ENCODE measurements around the gene LRP2. TPM values are rescaled to one million over a fixed set of nuclear protein-coding genes. Genes with fewer than 3 reads are reported as not detected.

The LRP2 gene
- total RNA-seq, 1 donor from 2014 or later = 0.28 TPM

- Mint-ChIP-seq H3K4me1 (peaks cover 34% of the 10 kb centered on the region), H3K27ac (peak overlapping the region; percentile 93)
- intact Hi-C loops (cut with micrococcal nuclease) = loop anchor here (5.0 to 10.0 kb wide), 4 partner anchors 114 to 1454 kb away; partner anchors contain the start of genes BBS5, GAD1 and PPIG
These were observed 1.3 kb upstream of the LRP2 start for GRCh38 chr2:169363560-169364150.

GRCh38 chr2:169362894-169363559 lies 693 bp upstream of the LRP2 start:
- Mint-ChIP-seq H3K4me3 (peak overlapping the region; percentile 85), H3K36me3 (ENCODE audit: low read depth) (no peaks in the 10 kb centered on the region), H3K9me3 (no peaks in the 10 kb centered on the region), H3K27me3 (peaks cover 58% of the 10 kb centered on the region), H3K4me1 (peaks cover 34% of the 10 kb centered on the region), H3K27ac (peak overlapping the region; percentile 93)
- no peak for DNase-seq
- intact Hi-C loops (cut with micrococcal nuclease) = loop anchor here (5.0 to 10.0 kb wide), 4 partner anchors 114 to 1454 kb away; partner anchors contain the start of genes BBS5, GAD1 and PPIG

More at GRCh38 chr2:169363560-169364150, 1.3 kb upstream of the LRP2 start:
- Mint-ChIP-seq H3K27me3 (peaks cover 53% of the 10 kb centered on the region), H3K4me3 (peak overlapping the region; percentile 85), H3K9me3 (no peaks in the 10 kb centered on the region), H3K36me3 (ENCODE audit: low read depth) (no peaks in the 10 kb centered on the region)
- peak; percentile 86 for DNase-seq

- peak overlapping the region; percentile 56 for H3K4me3 Mint-ChIP-seq
- H3K9me3 Mint-ChIP-seq = no peaks in the 10 kb centered on the region
- H3K27ac Mint-ChIP-seq = no peak overlapping the region
- peaks cover 34% of the 10 kb centered on the region for H3K4me1 Mint-ChIP-seq
- no peaks in the 10 kb centered on the region for H3K36me3 Mint-ChIP-seq (ENCODE audit: low read depth)
- intact Hi-C loops (cut with micrococcal nuclease) = loop anchor here (5.0 to 10.0 kb wide), 4 partner anchors 116 to 1456 kb away; partner anchors contain the start of genes BBS5, GAD1 and PPIG
- peaks cover 53% of the 10 kb centered on the region for H3K27me3 Mint-ChIP-seq
- DNase-seq = peak; percentile 70
These were observed 622 bp downstream of the LRP2 start for GRCh38 chr2:169361706-169362117.

- H3K36me3 Mint-ChIP-seq (ENCODE audit: low read depth) = no peaks in the 10 kb centered on the region
- DNase-seq = no peak
- no peaks in the 10 kb centered on the region for H3K9me3 Mint-ChIP-seq
- H3K4me3 Mint-ChIP-seq = peak overlapping the region; percentile 56
- H3K27me3 Mint-ChIP-seq = peaks cover 58% of the 10 kb centered on the region
- peaks cover 34% of the 10 kb centered on the region for H3K4me1 Mint-ChIP-seq
- intact Hi-C loops (cut with micrococcal nuclease) = loop anchor here (5.0 to 10.0 kb wide), 4 partner anchors 116 to 1456 kb away; partner anchors contain the start of genes BBS5, GAD1 and PPIG
- H3K27ac Mint-ChIP-seq = no peak overlapping the region
These were observed 1.2 kb downstream of the LRP2 start for GRCh38 chr2:169360984-169361705.

- Mint-ChIP-seq H3K27me3 (peaks cover 48% of the 10 kb centered on the region), H3K27ac (no peak overlapping the region), H3K4me3 (no peak overlapping the region), H3K36me3 (ENCODE audit: low read depth) (no peaks in the 10 kb centered on the region), H3K9me3 (no peaks in the 10 kb centered on the region), H3K4me1 (peaks cover 13% of the 10 kb centered on the region)
- intact Hi-C loops (cut with micrococcal nuclease) = no loop called here
- no peak for DNase-seq
These were observed 4.3 kb downstream of the LRP2 start for GRCh38 chr2:169358016-169358415.

GRCh38 chr2:169354244-169354643 lies 8.1 kb downstream of the LRP2 start:
- no peaks in the 10 kb centered on the region for H3K4me1 Mint-ChIP-seq
- H3K4me3 Mint-ChIP-seq = no peak overlapping the region
- intact Hi-C loops (cut with micrococcal nuclease) = no loop called here
- no peaks in the 10 kb centered on the region for H3K36me3 Mint-ChIP-seq (ENCODE audit: low read depth)
- no peaks in the 10 kb centered on the region for H3K9me3 Mint-ChIP-seq
- no peak for DNase-seq
- H3K27me3 Mint-ChIP-seq = peaks cover 19% of the 10 kb centered on the region
- H3K27ac Mint-ChIP-seq = no peak overlapping the region

- Mint-ChIP-seq H3K27me3 (peaks cover 11% of the 10 kb centered on the region), H3K9me3 (no peaks in the 10 kb centered on the region), H3K36me3 (ENCODE audit: low read depth) (no peaks in the 10 kb centered on the region), H3K4me3 (no peak overlapping the region), H3K4me1 (no peaks in the 10 kb centered on the region), H3K27ac (no peak overlapping the region)
- no peak for DNase-seq
- intact Hi-C loops (cut with micrococcal nuclease) = no loop called here
These were observed 10.6 kb downstream of the LRP2 start for GRCh38 chr2:169351725-169352124.

GRCh38 chr2:169349535-169349934 lies 12.8 kb downstream of the LRP2 start:
- Mint-ChIP-seq H3K4me3 (no peak overlapping the region), H3K36me3 (ENCODE audit: low read depth) (no peaks in the 10 kb centered on the region), H3K27me3 (peaks cover 5% of the 10 kb centered on the region)

GRCh38 chr2:169348321-169349024 lies 13.9 kb downstream of the LRP2 start:
- H3K4me1 Mint-ChIP-seq = no peaks in the 10 kb centered on the region
- H3K36me3 Mint-ChIP-seq (ENCODE audit: low read depth) = no peaks in the 10 kb centered on the region
- no peak overlapping the region for H3K4me3 Mint-ChIP-seq
- H3K27me3 Mint-ChIP-seq = peaks cover 6% of the 10 kb centered on the region
- no peak for DNase-seq
- intact Hi-C loops (cut with micrococcal nuclease) = no loop called here
- no peaks in the 10 kb centered on the region for H3K9me3 Mint-ChIP-seq
- H3K27ac Mint-ChIP-seq = no peak overlapping the region

More at GRCh38 chr2:169349535-169349934, 12.8 kb downstream of the LRP2 start:
- H3K4me1 Mint-ChIP-seq = no peaks in the 10 kb centered on the region
- no peaks in the 10 kb centered on the region for H3K9me3 Mint-ChIP-seq
- no peak overlapping the region for H3K27ac Mint-ChIP-seq
- no peak for DNase-seq
- intact Hi-C loops (cut with micrococcal nuclease) = no loop called here

- H3K4me1 Mint-ChIP-seq = no peaks in the 10 kb centered on the region
- no peaks in the 10 kb centered on the region for H3K36me3 Mint-ChIP-seq (ENCODE audit: low read depth)
- DNase-seq = no peak
- intact Hi-C loops (cut with micrococcal nuclease) = no loop called here
- H3K4me3 Mint-ChIP-seq = no peak overlapping the region
- no peaks in the 10 kb centered on the region for H3K9me3 Mint-ChIP-seq
- H3K27me3 Mint-ChIP-seq = peaks cover 16% of the 10 kb centered on the region
- no peak overlapping the region for H3K27ac Mint-ChIP-seq
These were observed 16.6 kb downstream of the LRP2 start for GRCh38 chr2:169345486-169346437.

GRCh38 chr2:169344736-169345485 lies 17.4 kb downstream of the LRP2 start:
- Mint-ChIP-seq H3K9me3 (no peaks in the 10 kb centered on the region), H3K27me3 (peaks cover 20% of the 10 kb centered on the region), H3K27ac (no peak overlapping the region), H3K4me3 (no peak overlapping the region), H3K4me1 (no peaks in the 10 kb centered on the region), H3K36me3 (ENCODE audit: low read depth) (no peaks in the 10 kb centered on the region)
- intact Hi-C loops (cut with micrococcal nuclease) = no loop called here
- no peak for DNase-seq

- H3K27me3 Mint-ChIP-seq = peaks cover 22% of the 10 kb centered on the region
- no peaks in the 10 kb centered on the region for H3K4me1 Mint-ChIP-seq
- H3K36me3 Mint-ChIP-seq (ENCODE audit: low read depth) = no peaks in the 10 kb centered on the region
- intact Hi-C loops (cut with micrococcal nuclease) = no loop called here
- H3K4me3 Mint-ChIP-seq = no peak overlapping the region
- no peak for DNase-seq
- no peak overlapping the region for H3K27ac Mint-ChIP-seq
- H3K9me3 Mint-ChIP-seq = no peaks in the 10 kb centered on the region
These were observed 19.1 kb downstream of the LRP2 start for GRCh38 chr2:169343202-169343601.
